ENCODE results near the gene DTHD1. TPM values are rescaled to one million over a fixed set of nuclear protein-coding genes. Genes with fewer than 3 reads are reported as not detected.
A peak's percentile ranks its signal among the peaks of the same experiment; 100 is the strongest.

Gene DTHD1
- total RNA-seq, 1 experiment from 2014 or later = not detected

DNA sequence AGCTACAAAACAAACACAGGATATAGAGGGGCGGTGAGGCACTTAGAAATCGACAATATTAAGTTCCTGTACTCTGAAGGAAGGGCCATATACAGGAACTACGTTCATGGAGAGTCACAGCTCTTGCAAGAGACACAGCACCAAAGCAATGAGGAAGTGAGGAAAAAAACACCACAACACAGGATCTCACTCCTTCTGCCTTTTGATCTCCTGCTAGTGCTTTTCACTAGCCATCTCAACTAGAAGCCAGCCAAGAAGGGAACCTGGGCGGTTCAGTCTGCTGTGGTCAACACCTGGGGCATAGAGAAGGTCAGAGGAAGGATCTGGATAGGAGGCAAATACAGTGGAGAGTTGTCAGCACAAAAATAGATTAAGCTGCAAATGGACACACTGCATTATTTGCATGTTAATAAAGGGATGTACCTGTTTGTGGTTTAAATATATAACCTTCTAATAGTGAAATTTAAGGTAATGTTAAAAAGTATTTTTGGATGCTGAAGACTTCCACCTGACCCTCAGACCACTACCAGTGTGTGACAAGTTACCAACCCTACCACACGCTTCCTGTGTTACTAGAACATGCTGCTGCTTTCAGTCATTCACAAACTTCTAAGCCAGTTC is 104.6 kb downstream of the DTHD1 start (continued):
- no peak for TF ChIP-seq TCF7L2 (IDR thresholded peaks at IDR 0.05; ENCODE audit: borderline replicate concordance, extremely low read depth, insufficient read depth, insufficient read length)
- no peak for TF ChIP-seq SP1 (IDR thresholded peaks at IDR 0.05; ENCODE audit: low read depth)
- TF ChIP-seq, protein P1, sequence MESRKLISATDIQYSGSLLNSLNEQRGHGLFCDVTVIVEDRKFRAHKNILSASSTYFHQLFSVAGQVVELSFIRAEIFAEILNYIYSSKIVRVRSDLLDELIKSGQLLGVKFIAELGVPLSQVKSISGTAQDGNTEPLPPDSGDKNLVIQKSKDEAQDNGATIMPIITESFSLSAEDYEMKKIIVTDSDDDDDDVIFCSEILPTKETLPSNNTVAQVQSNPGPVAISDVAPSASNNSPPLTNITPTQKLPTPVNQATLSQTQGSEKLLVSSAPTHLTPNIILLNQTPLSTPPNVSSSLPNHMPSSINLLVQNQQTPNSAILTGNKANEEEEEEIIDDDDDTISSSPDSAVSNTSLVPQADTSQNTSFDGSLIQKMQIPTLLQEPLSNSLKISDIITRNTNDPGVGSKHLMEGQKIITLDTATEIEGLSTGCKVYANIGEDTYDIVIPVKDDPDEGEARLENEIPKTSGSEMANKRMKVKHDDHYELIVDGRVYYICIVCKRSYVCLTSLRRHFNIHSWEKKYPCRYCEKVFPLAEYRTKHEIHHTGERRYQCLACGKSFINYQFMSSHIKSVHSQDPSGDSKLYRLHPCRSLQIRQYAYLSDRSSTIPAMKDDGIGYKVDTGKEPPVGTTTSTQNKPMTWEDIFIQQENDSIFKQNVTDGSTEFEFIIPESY (IDR thresholded peaks at IDR 0.05; ENCODE audit: extremely low read depth, insufficient replicate concordance, low read length) = no peak

DNA sequence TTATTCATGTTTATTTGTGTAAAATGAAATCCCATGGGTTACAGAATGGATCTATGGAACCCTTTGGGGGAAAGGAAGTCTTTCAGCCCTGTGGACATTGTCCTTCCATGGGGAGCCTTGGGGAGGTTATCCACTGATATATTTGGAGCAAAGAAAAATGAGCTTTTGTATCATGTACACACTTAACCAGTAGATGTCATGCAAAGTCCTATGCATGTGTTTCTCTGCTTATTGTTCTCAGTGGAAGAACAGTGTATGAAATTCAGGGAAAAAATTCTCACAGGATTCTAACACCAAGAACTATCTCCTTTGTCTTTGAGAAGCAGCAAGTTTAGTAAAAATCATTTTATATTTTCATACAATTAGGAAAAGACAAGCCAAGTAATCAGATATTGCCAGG is 105.3 kb downstream of the DTHD1 start:
- Histone ChIP-seq H3K9me3 (ENCODE audit: control insufficient read depth in 1 of 2, insufficient read depth in 1 of 2, low read depth in 1 of 2, low read length in 2 of 2) (no peaks in the 10 kb centered on the region), H3K27me3 (ENCODE audit: insufficient read depth, low read length) (no peaks in the 10 kb centered on the region), H4K20me1 (ENCODE audit: insufficient read depth) (no peaks in the 10 kb centered on the region), H3K9ac (ENCODE audit: low read length) (no peak overlapping the region), H2AFZ (ENCODE audit: low read depth, low read length, poor library complexity, severe bottlenecking) (peak overlapping the region; percentile 12), H3K4me1 (ENCODE audit: control insufficient read depth in 1 of 2, insufficient read depth in 2 of 2, low read length in 2 of 2) (peaks cover 0 to 23% of the 10 kb centered on the region in 2 experiments; a peak in 1 of 4 replicates), H3K4me2 (ENCODE audit: low read length) (no peak overlapping the region), H3K27ac (ENCODE audit: low read depth, low read length) (no peak overlapping the region), H3K79me2 (ENCODE audit: insufficient read depth, low read length) (no peaks in the 10 kb centered on the region), H3K36me3 (ENCODE audit: control insufficient read depth in 1 of 2, insufficient read depth in 2 of 2, low read length in 2 of 2) (no peaks in the 10 kb centered on the region), H3K9me2 (ENCODE audit: insufficient read depth) (no peaks in the 10 kb centered on the region), H3K4me3 (replicated peaks in 1 of 2; ENCODE audit: low read depth in 1 of 2, low read length in 2 of 2) (no peak overlapping the region)
- TF ChIP-seq EZH2 (IDR thresholded peaks at IDR 0.05) (no peak), RAD21 (IDR thresholded peaks at IDR 0.05; ENCODE audit: low read depth) (peak; percentile 58)
- TF ChIP-seq, protein P2, sequence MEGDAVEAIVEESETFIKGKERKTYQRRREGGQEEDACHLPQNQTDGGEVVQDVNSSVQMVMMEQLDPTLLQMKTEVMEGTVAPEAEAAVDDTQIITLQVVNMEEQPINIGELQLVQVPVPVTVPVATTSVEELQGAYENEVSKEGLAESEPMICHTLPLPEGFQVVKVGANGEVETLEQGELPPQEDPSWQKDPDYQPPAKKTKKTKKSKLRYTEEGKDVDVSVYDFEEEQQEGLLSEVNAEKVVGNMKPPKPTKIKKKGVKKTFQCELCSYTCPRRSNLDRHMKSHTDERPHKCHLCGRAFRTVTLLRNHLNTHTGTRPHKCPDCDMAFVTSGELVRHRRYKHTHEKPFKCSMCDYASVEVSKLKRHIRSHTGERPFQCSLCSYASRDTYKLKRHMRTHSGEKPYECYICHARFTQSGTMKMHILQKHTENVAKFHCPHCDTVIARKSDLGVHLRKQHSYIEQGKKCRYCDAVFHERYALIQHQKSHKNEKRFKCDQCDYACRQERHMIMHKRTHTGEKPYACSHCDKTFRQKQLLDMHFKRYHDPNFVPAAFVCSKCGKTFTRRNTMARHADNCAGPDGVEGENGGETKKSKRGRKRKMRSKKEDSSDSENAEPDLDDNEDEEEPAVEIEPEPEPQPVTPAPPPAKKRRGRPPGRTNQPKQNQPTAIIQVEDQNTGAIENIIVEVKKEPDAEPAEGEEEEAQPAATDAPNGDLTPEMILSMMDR (IDR thresholded peaks at IDR 0.05 in 2 of 3, conservative IDR thresholded peaks at IDR 0.05 in 1 of 3; ENCODE audit: borderline replicate concordance in 1 of 3, insufficient read depth in 1 of 3, low read depth in 2 of 3, low read length in 2 of 3) = peak; percentile 5 to 35 (median 26); a peak in 2 of 6 replicates
- intact Hi-C loops (cut with micrococcal nuclease) = no loop called here
- no TSS peak for BruUV-seq (replicated peaks)
- RAD21 ChIA-PET (ENCODE audit: low non-redundant PET in 1 of 2, low total read pairs in 2 of 2, uncharacterized antibody in 2 of 2, unreplicated experiment in 2 of 2) = interaction anchor here in 1 of 2 experiments (0.7 to 0.8 kb wide), 2 partner anchors 13 to 1003 kb away, joined by 3 read pairs; no protein-coding TSS in a partner anchor
- DNase-seq (ENCODE audit: low read depth, low spot score) (no peak), ATAC-seq (peak; percentile 62)
- CTCF ChIA-PET = interaction anchor here (0.6 to 1.5 kb wide), 3 partner anchors 13 to 1041 kb away, joined by 3 to 12 read pairs (median 3); no protein-coding TSS in a partner anchor
- POLR2A ChIA-PET = no interaction called here

All from HCT116 (cell line).